Lower leg skin (tissue), 4 donors: Measurements from ENCODE around the gene NAV2. TPM values are rescaled to one million over a fixed set of nuclear protein-coding genes. Genes with fewer than 3 reads are reported as not detected.

ENCODE experiments used
- DNase-seq, 2 donors: peaks; one replicate each; pipeline ENCODE4 v3.0.0-alpha.2; 2019; ENCODE audit warnings: low spot score in 2 of 2
- H3K4me3 ChIP-seq: fragments of 200-600 bp; sonication (generic); 2 replicates; pipeline ENCODE4 v1.5.1; 2017; ENCODE audit warnings: mild to moderate bottlenecking, low read depth; ENCODE audit not compliant: poor library complexity, severe bottlenecking
- POLR2A ChIP-seq, 2 donors: fragments of 450-650 bp; IDR thresholded peaks; one replicate each; pipeline ENCODE4 v1.6.1; 2016 to 2017; ENCODE audit warnings: antibody characterized with exemption in 2 of 2, mild to moderate bottlenecking in 1 of 2, moderate library complexity in 1 of 2
- WGBS, 2 donors: methylation state at CpG; one replicate each; pipeline ENCODE4 v1.1.5; 2018; 5-methylcytosine and 5-hydroxymethylcytosine counted together
- intact Hi-C: fragments of 100-400 bp; cut with DNase I; formaldehyde crosslinking; loops from one replicate; pipeline ENCODE4 v1.15.0; 2023; ENCODE audit warnings: low total_unique reads
- total RNA-seq, 4 donors: library from RNA; depleted of rRNA; stranded (reverse); fragments of >200 nt; gene quantifications; one replicate each; pipeline ENCODE4 v1.1.0, GENCODE V29; 2016
- TF ChIP-seq, protein P1 (sequence below), 3 donors: fragments of 450-650 bp; IDR thresholded peaks; one replicate each; pipeline ENCODE4 v1.5.1; 2016; ENCODE audit warnings: antibody characterized with exemption in 3 of 3, mild to moderate bottlenecking in 3 of 3, moderate library complexity in 2 of 3

The NAV2 gene
- total RNA-seq, 4 donors from 2014 or later = 5.8 to 30.7 (median 21.0) TPM

- no peak overlapping the region for H3K4me3 ChIP-seq
- WGBS, 2 donors = 67 to 80% methylated on average over 4 of the region's 4 CpGs
- TF ChIP-seq, protein P1, sequence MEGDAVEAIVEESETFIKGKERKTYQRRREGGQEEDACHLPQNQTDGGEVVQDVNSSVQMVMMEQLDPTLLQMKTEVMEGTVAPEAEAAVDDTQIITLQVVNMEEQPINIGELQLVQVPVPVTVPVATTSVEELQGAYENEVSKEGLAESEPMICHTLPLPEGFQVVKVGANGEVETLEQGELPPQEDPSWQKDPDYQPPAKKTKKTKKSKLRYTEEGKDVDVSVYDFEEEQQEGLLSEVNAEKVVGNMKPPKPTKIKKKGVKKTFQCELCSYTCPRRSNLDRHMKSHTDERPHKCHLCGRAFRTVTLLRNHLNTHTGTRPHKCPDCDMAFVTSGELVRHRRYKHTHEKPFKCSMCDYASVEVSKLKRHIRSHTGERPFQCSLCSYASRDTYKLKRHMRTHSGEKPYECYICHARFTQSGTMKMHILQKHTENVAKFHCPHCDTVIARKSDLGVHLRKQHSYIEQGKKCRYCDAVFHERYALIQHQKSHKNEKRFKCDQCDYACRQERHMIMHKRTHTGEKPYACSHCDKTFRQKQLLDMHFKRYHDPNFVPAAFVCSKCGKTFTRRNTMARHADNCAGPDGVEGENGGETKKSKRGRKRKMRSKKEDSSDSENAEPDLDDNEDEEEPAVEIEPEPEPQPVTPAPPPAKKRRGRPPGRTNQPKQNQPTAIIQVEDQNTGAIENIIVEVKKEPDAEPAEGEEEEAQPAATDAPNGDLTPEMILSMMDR (IDR thresholded peaks at IDR 0.05) = no peak
- no peak for TF ChIP-seq POLR2A (IDR thresholded peaks at IDR 0.05)
- no peak for DNase-seq
- intact Hi-C loops = no loop called here
These were observed 258.3 kb downstream of the NAV2 start for GRCh38 chr11:19970944-19971343.

- WGBS, 2 donors = 41 to 66% methylated on average over 2 of the region's 2 CpGs
- intact Hi-C loops = no loop called here
- DNase-seq = no peak
- no peak for TF ChIP-seq POLR2A (IDR thresholded peaks at IDR 0.05)
- no peak overlapping the region for H3K4me3 ChIP-seq
These were observed 259.5 kb downstream of the NAV2 start for GRCh38 chr11:19972091-19972490.

- 92 to 100% methylated on average over 1 of the region's 1 CpG for WGBS, 2 donors
- TF ChIP-seq POLR2A (IDR thresholded peaks at IDR 0.05) = no peak
- TF ChIP-seq, protein P1 (IDR thresholded peaks at IDR 0.05) = no peak
- intact Hi-C loops = no loop called here
- DNase-seq = no peak
- no peak overlapping the region for H3K4me3 ChIP-seq
These were observed 260.0 kb downstream of the NAV2 start for GRCh38 chr11:19972651-19973050.

GRCh38 chr11:19973136-19973635, 260.5 kb downstream of the NAV2 start:
- 89 to 93% methylated on average over 5 of the region's 5 CpGs for WGBS, 2 donors
- intact Hi-C loops = no loop called here
- no peak for TF ChIP-seq POLR2A (IDR thresholded peaks at IDR 0.05)
- TF ChIP-seq, protein P1 (IDR thresholded peaks at IDR 0.05) = no peak
- no peak for DNase-seq
- H3K4me3 ChIP-seq = no peak overlapping the region

DNA sequence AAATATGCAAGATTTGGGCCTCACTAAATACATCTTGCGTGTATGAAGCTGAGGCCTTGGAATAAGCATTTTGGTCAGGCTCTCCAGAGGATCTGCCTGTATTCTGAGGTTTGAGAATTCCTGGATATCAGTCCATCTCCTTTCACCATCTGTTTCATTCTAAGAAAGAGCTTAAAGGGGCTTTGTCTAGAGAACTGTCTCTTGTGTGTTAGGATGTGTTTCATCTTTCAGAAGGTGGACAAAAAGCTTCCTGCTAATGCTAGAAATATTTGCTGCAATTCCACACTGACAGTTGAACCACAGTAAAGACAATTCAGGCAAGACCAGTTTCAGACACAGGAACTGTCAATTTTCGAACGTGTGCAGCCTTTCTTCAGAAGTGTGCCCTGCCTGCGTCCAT, 262.2 kb downstream of the NAV2 start:
- 79 to 93% methylated on average over 4 of the region's 4 CpGs for WGBS, 2 donors
- intact Hi-C loops = no loop called here
- TF ChIP-seq, protein P1 (IDR thresholded peaks at IDR 0.05) = no peak
- no peak for TF ChIP-seq POLR2A (IDR thresholded peaks at IDR 0.05)
- no peak for DNase-seq
- H3K4me3 ChIP-seq = no peak overlapping the region

GRCh38 chr11:19975414-19975990, 262.9 kb downstream of the NAV2 start:
- TF ChIP-seq POLR2A (IDR thresholded peaks at IDR 0.05) = no peak
- TF ChIP-seq, protein P1 (IDR thresholded peaks at IDR 0.05) = no peak
- H3K4me3 ChIP-seq = no peak overlapping the region
- DNase-seq = no peak
- WGBS, 2 donors = 92 to 94% methylated on average over 7 of the region's 7 CpGs
- intact Hi-C loops = no loop called here
